Measurements from ENCODE around the gene GCNA.
"Not testable (repeated sequence)": the region's sequence is repeated elsewhere in the genome, so short reads cannot be mapped to it uniquely, and the experiment has no call there.

Gene GCNA

DNA sequence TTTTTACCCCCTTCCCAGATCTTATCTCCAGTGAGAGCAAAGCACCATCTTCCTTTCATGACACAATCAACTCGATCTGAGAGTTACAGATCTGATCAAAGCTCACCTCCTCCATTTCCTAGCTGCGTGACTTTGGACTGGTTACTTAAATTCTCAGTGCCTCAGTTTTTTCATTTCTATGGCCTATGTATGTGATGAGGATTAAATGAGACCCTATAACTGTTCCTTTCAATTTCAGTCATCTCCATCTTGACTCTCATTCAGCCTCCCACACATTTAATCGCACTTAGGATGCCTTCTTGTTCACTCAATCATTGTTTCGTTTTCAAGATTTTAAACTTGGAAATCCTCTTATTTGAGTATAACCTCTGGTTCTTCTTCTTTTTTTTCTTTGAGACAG lies 60.2 kb downstream of the GCNA start:
- no peak for DNase-seq (ENCODE audit: low read depth)

DNA sequence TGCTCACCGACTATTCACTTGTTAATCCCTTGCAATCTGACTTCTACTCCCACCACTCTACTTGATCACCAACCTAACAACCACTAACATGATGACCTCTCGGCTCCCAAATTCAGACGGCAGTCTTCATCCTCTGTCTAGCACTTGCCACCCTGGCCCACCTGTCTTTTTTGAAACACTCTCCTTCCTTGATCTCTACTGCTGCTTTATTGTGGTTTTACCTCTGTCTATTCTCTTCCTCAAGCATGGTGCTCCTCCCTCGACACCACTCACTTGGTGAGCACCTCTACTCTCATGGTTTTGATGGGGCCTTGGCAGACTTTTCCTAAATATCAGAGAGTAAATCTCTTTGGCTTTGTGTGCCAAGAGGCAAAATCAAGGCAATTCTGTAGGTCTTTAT lies 61.8 kb downstream of the GCNA start:
- DNase-seq (ENCODE audit: low read depth): no peak

DNA sequence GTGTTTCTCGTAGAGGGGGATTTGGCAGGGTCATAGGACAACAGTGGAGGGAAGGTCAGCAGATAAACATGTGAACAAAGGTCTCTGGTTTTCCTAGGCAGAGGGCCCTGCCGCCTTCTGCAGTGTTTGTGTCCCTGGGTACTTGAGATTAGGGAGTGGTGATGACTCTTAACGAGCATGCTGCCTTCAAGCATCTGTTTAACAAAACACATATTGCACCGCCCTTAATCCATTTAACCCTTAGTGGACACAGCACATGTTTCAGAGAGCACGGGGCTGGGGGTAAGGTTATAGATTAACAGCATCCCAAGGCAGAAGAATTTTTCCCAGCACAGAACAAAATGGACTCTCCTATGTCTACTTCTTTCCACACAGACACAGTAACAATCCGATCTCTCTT lies 66.2 kb downstream of the GCNA start:
- not testable (repeated sequence) for DNase-seq (ENCODE audit: low read depth)

DNA sequence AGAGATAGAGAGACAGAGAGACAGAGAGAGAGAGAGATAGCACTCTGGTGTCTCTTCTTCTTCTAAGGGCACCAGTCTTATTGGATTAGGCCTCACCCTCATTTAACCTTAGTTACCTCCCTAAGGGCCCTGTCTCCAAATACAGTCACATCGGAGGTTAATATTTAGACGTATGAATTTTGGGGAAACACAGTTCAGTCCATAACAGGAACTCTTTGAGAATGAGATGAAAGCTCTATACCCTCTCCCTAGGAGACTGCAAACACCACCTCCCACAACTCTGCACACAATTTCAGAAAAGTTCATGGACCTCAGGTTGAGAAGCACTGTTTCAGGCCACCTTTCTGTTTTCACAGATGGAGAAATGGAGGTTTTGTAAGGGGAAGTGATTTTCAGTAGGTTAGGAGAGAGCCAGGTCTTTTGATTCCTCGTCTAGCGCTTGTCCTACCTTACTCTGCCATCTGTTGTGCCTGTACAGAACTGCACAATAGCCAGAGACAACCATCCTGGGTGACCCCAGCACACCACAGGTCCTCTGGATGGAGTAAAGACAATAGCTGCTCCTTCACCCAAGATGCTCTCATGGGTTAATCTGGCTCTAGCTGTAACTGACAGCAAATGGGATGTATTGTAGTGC lies 72.2 kb downstream of the GCNA start:
- no peak for DNase-seq (ENCODE audit: low read depth)

DNA sequence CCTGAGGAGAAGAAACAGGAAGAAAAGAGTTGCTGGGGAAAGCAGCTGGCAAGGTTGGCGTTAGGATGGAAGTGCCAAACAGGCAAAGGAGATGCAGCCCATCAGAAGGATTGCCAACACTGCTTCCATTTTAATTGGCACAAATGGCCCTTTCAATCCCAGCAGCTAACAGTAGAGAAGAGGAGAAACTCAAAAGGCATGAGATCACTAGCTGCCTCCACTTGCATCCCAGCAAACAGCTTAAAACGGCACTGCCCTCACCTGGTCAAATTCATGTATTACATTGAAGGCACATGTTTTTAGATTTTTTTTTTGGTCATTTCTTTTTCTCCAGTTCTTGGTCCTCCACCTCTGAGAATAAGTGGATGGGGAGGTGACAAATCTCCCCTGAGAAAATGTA lies 74.2 kb downstream of the GCNA start:
- peak; percentile 57 for DNase-seq (ENCODE audit: low read depth)

DNA sequence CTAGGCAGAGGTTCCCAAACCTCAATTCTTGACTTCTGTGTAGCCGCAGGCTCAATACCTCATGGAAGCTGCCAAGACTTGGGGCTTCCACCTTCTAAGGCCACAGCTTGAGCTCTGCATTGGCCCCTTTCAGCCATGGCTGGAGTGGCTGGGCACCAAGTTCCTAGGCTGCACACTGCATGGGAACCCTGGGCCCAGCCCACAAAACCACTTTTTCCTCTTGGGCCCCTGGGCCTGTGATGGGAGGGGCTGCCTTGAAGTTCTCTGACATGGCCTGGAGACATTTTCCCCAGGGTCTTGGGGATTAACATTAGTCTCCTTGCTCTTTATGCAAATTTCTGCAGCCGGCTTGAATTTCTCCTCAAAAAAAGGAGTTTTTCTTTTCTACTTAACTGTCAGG lies 75.1 kb downstream of the GCNA start:
- no peak for DNase-seq (ENCODE audit: low read depth)

DNA sequence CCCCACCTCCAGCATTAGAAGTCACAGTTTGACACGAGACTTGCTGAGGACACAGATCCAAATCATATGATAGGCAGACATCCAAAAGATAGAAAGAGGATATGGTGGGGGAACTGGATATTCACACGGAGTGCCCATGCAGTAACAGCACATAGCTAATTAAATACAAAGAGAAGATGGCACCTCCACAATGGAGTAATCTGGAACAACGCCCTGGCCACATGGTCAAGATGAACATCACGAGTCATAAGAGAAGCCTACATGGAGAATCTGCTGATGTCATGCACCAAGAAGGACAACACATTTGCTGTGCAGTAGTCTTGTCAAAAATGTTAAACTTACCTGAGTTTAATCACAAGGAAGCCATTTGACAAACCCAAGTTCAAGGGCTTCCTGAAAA lies 79.0 kb downstream of the GCNA start:
- DNase-seq (ENCODE audit: low read depth): no peak

DNA sequence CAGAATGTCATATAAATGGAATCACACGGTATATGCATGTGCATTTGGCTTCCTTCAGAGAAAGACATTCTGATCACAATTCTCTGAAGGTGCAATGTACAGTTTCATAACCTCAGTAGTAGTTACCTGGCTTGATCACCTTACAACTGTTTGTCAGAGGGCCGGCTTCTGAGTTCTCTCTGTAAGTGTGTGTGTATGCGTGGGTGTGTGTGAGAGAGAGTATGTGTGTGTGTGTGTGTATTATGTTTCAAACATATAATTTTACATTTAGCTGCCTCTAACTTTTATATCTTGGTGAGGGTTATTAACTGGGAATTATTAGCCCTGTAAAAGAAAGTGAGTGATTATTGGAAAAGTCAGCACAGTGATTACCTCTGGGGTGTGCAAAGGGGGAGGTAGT lies 81.1 kb downstream of the GCNA start:
- DNase-seq (ENCODE audit: low read depth): no peak

DNA sequence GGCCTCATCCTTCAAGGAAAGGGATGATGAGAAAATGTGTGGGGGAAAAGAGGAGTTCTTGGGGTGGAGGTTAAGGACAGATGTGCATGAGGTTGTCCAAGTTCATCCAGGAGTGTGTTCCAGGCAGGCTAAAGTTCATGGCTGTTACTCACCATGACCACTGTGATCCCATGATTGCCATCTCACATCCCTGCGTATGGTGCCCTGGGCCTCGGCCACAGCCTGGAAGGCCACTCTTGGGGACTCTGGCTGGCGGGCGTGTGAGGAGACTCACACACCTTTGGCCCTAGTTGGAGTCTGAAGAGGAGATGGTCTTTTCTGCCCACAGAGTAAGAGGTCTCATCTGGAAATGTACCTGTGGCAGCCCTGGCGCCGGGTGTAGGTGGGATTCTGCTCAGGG lies 81.7 kb downstream of the GCNA start:
- no peak for DNase-seq (ENCODE audit: low read depth)

DNA sequence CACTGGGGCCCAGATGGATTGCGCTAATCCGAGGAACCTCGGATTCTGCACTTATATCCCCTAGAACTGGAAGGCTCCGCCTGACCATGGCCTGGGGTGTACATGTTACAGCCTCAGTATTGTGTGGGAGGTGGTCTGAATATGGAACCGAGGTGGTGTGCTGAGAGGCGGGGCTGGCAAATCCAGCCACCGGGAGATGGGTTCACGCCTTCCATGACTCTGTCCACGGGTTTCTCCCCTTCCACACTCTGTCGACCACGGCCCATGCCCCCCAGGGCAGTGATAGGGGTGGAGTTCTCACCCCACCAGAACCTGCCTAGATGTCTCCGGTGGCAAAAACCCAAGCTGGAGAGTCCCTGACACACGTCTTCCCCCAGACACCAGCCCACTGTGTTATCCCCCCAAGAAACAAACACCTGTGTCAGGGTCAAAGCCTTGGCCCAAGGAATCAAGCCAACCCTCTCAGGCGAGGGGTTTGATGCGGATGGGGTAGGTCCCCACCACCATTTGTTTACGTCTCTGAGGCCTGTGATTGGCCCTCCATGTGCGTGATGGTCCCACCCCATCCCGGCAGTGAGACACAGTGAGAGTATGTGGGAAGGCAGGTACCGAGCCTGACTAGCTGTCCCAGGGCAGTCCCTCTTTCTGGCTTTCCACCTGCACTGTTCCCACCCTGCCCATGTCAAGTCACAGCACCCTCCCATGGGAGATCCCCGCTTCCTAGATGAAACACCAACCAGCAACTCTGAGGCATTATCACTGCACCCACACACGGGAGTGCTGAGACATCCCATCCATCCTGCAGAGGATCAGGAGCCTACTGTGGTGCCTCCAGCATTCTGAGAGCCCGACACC lies 82.6 kb downstream of the GCNA start:
- no peak for DNase-seq (ENCODE audit: low read depth)

DNA sequence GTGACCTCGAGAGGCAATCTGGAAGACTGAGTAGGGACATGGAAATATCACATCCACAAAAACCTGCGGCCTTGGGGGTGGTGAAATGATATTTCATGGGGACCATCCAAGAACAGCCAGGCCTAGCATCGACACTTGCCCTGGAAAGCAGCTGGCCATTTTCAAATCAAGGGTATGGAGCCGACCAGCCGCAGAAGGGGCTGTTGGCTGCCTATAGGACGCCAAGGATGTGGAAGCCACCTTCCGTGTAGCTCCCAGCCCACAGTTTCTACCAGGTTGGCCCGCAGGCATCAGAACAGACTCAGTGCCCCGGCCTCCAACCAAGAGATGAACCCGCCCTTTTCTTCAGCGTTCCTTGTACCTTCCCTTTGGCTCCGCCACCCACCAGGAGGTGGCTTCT lies 83.7 kb downstream of the GCNA start:
- DNase-seq (ENCODE audit: low read depth): no peak

DNA sequence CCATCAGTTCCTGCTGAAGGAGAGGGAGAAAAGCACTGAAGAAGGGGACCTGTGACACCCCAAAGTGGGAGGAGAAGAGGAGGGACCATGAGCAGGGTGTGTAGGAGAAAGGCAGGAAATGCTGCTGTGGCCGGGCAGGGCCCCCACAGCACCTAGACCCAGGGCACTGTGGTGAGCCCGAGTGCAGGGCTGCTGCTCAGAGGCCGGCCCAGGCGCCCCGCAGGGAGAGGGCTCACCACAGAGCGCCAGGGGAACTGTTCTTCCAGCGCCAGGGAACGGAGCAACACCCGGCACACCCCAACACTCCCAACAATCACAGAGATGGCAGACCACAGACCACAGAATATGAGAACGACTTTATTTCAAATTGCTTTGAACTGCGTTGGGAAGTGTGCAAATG lies 84.4 kb downstream of the GCNA start:
- DNase-seq (ENCODE audit: low read depth): not testable (repeated sequence)
